ENCODE data around the gene RACGAP1. TPM values are rescaled to one million over a fixed set of nuclear protein-coding genes. Genes with fewer than 3 reads are reported as not detected.

The RACGAP1 gene
- total and polyA plus RNA-seq, 2 of the 8 experiments (the other 6 are each of a cell fraction or from before 2014, with no cell fraction given): 18.0 to 66.3 TPM

GRCh38 chr12:50057000-50057841, 31.9 kb upstream of the RACGAP1 start, which contains the start of gene ASIC1:
TSS of gene ASIC1 (plus strand) at chr12:50057596. CDS start at chr12:50058767, 1,171 bp downstream.
- peaks cover 32 to 83% (median 67%) of the 10 kb centered on the region in 4 experiments for H3K27me3 ChIP-seq (replicated peaks in 1 of 4; ENCODE audit: control insufficient read depth in 3 of 4, extremely low read depth in 1 of 4, insufficient read depth in 3 of 4, low read length in 3 of 4)
- H3K79me2 ChIP-seq (ENCODE audit: control insufficient read depth in 1 of 2, insufficient read depth in 2 of 2, low read length in 2 of 2): no peaks in the 10 kb centered on the region
- no peaks in the 10 kb centered on the region for H3K9me3 ChIP-seq (ENCODE audit: insufficient read depth in 2 of 2, low read depth in 1 of 2, low read length in 1 of 2)
- H3K23me2 ChIP-seq (ENCODE audit: low read depth, low read length): peaks cover 8% of the 10 kb centered on the region
- no peak within 1 kb of the TSS for H3K18ac ChIP-seq (ENCODE audit: extremely low read depth, low read length)
- no peak for FAIRE-seq
- H4K91ac ChIP-seq (replicated peaks; ENCODE audit: insufficient read length, low read length): peak within 1 kb of the TSS; percentile 16
- 6% methylated on average over 27 of the region's 88 CpGs; no CpG with 5 or more reads in 1 of the 2 experiments for WGBS, 2 experiments (ENCODE audit: extremely low coverage in 1 of 2, insufficient coverage in 1 of 2, insufficient read length in 1 of 2, insufficient replicate concordance in 2 of 2, low coverage in 1 of 2, low lambda C conversion rate in 2 of 2, missing lambda C conversion rate in 1 of 2)
- H2BK12ac ChIP-seq (ENCODE audit: low read depth, low read length): peak within 1 kb of the TSS; percentile 20; the same call in 1 of the 2 replicates
- no peak within 1 kb of the TSS for H3K27ac ChIP-seq (ENCODE audit: low read depth, low read length)
- no peaks in the 10 kb centered on the region for H3K36me3 ChIP-seq (ENCODE audit: control insufficient read depth in 2 of 4, insufficient read depth in 4 of 4, low read length in 3 of 4)
- H4K8ac ChIP-seq (ENCODE audit: extremely low read depth, insufficient read depth, low read length): no peak within 1 kb of the TSS
- no peak within 1 kb of the TSS for H4K5ac ChIP-seq (ENCODE audit: insufficient read length, low read depth, low read length)
- peak within 1 kb of the TSS; percentile 94 to 95 for H3K4me2 ChIP-seq (ENCODE audit: insufficient read depth in 1 of 2, low read depth in 2 of 2, low read length in 2 of 2)
- peaks cover 3 to 9% (median 6%) of the 10 kb centered on the region in 4 experiments for H3K4me1 ChIP-seq (replicated peaks in 1 of 4; ENCODE audit: control insufficient read depth in 3 of 4, insufficient read depth in 4 of 4, low read length in 3 of 4)
- peak within 1 kb of the TSS; percentile 56 for H3K56ac ChIP-seq (replicated peaks; ENCODE audit: insufficient read length, low read depth, low read length)
- no peaks in the 10 kb centered on the region for H3K79me1 ChIP-seq (ENCODE audit: low read depth, low read length)
- H4K20me1 ChIP-seq (replicated peaks in 1 of 2; ENCODE audit: control insufficient read depth in 1 of 2, insufficient read depth in 2 of 2, low read length in 2 of 2): peaks cover 2 to 4% of the 10 kb centered on the region in 2 experiments
- peak within 1 kb of the TSS; percentile 73 for H3K23ac ChIP-seq (ENCODE audit: insufficient read length)
- no peak within 1 kb of the TSS for H2BK120ac ChIP-seq (replicated peaks; ENCODE audit: low read depth, low read length)
- peak within 1 kb of the TSS; percentile 81 for H3K4ac ChIP-seq (replicated peaks; ENCODE audit: insufficient read length, low read depth, low read length)
- no peak within 1 kb of the TSS for H2AK5ac ChIP-seq (ENCODE audit: low read depth, low read length)
- no peak within 1 kb of the TSS for H2BK20ac ChIP-seq (ENCODE audit: low read length)
- peak within 1 kb of the TSS in 2 of 4 experiments; percentile 15 to 33; a peak in 2 of 7 replicates for H3K9ac ChIP-seq (replicated peaks in 1 of 4; ENCODE audit: extremely low read depth in 1 of 4, low read depth in 3 of 4, low read length in 3 of 4)
- ChIA-PET POLR2A (ENCODE audit: partially characterized antibody) (interaction anchor here (0.9 to 3.4 kb wide), 6 partner anchors 10 to 98 kb away, joined by 3 to 19 read pairs (median 6); no protein-coding TSS in a partner anchor), CTCF (ENCODE audit: partially characterized antibody) (interaction anchor here (0.7 to 22.8 kb wide), 25 partner anchors 10 to 292 kb away, joined by 3 to 420 read pairs (median 9); partner anchors contain the start of genes AQP6, COX14 and SMARCD1)
- H2AFZ ChIP-seq (ENCODE audit: low read length): peak within 1 kb of the TSS; percentile 68; the same call in 1 of the 2 replicates
- H3K14ac ChIP-seq (ENCODE audit: insufficient read length): no peak within 1 kb of the TSS
- H2BK5ac ChIP-seq (ENCODE audit: low read depth, low read length): no peak within 1 kb of the TSS; the same call in 1 of the 2 replicates
- H3K4me3 ChIP-seq (ENCODE audit: extremely low read depth in 1 of 4, insufficient read depth in 2 of 4, low read depth in 3 of 4, low read length in 4 of 4): peak within 1 kb of the TSS; percentile 58 to 74 (median 71)
- peak in 1 of 2 experiments; percentile 78 for DNase-seq (ENCODE audit: low read depth in 1 of 2, low spot score in 2 of 2)
- peak within 1 kb of the TSS; percentile 40; the same call in 1 of the 2 replicates for H2BK15ac ChIP-seq (ENCODE audit: low read length)
- TF ChIP-seq POLR2AphosphoS5 (IDR thresholded peaks at IDR 0.05; ENCODE audit: low read depth, low read length): no peak
- TF ChIP-seq CREB1 (IDR thresholded peaks at IDR 0.05): no peak
- TF ChIP-seq GABPA (IDR thresholded peaks at IDR 0.05; ENCODE audit: borderline replicate concordance, insufficient read depth, low read length): no peak
- TF ChIP-seq CBX5 (IDR thresholded peaks at IDR 0.05; ENCODE audit: low read depth, low read length): no peak
- TF ChIP-seq EP300 (IDR thresholded peaks at IDR 0.05; ENCODE audit: borderline replicate concordance in 1 of 2, low read depth in 2 of 2, low read length in 2 of 2): no peak
- TF ChIP-seq KDM1A (IDR thresholded peaks at IDR 0.05; ENCODE audit: borderline replicate concordance, low read length): no peak
- TF ChIP-seq MAFK (IDR thresholded peaks at IDR 0.05; ENCODE audit: low read depth, low read length): no peak
- TF ChIP-seq CTCF (IDR thresholded peaks at IDR 0.05; ENCODE audit: control extremely low read depth in 1 of 3, insufficient read depth in 1 of 3, low read depth in 1 of 3, low read length in 3 of 3): no peak; a peak in 1 of 4 replicates
